AG04450 (cell line): ENCODE data around the gene KIAA2012. TPM values are rescaled to one million over a fixed set of nuclear protein-coding genes. Genes with fewer than 3 reads are reported as not detected.
"Not testable (repeated sequence)": the region's sequence is repeated elsewhere in the genome, so short reads cannot be mapped to it uniquely, and the experiment has no call there.

Experiments used
- CTCF ChIA-PET: fragments of 300-600, 350-600 bp; formaldehyde crosslinking; extraction: SDS; loops from one replicate; lab custom pipeline; 2022; ENCODE audit warnings: antibody characterized with exemption, inconsistent platforms; lab: Charles Lee
- POLR2A ChIA-PET: fragments of 350-600 bp; formaldehyde crosslinking; extraction: SDS; loops from one replicate; lab custom pipeline; 2021; ENCODE audit warnings: antibody characterized with exemption, inconsistent platforms; lab: Yijun Ruan, JAX
- DNase-seq: peaks from one replicate; pipeline ENCODE4 v3.0.0-alpha.2; 2011; ENCODE audit warnings: low read depth, low spot score
- H3K27ac ChIP-seq: one replicate; pipeline ENCODE4 v1.5.1; 2012; ENCODE audit warnings: low read depth, low read length, control low read depth
- H3K27me3 ChIP-seq: one replicate; pipeline ENCODE4 v1.6.0; 2012; ENCODE audit warnings: low read length; ENCODE audit not compliant: control insufficient read depth, insufficient read depth
- H3K4me3 ChIP-seq: 2 replicates; pipeline ENCODE4 v1.5.1; 2011; ENCODE audit warnings: mild to moderate bottlenecking, low read depth, low read length, control low read depth
- H3K9me3 ChIP-seq: 2 replicates; pipeline ENCODE4 v1.5.1; 2012; ENCODE audit warnings: low read length; ENCODE audit not compliant: control insufficient read depth, insufficient read depth
- CTCF ChIP-seq: IDR thresholded peaks from 2 replicates; pipeline ENCODE4 v1.5.1; 2011; ENCODE audit warnings: low read depth, low read length, control low read depth, inconsistent platforms
- polyA plus RNA-seq: library from polyadenylated mRNA; depleted of rRNA; stranded (reverse); fragments of >200 nt; gene quantifications from 2 replicates; pipeline ENCODE4 v1.2.3, GENCODE V29; 2011

Gene KIAA2012
- polyA plus RNA-seq, 1 experiment: 0.12 TPM

GRCh38 chr2:202133200-202133908 is 60.3 kb downstream of the KIAA2012 start:
- no peak for DNase-seq
- no peaks in the 10 kb centered on the region for H3K27me3 ChIP-seq
- TF ChIP-seq CTCF: no peak
- H3K9me3 ChIP-seq: no peaks in the 10 kb centered on the region; the same call in 1 of the 2 replicates
- ChIA-PET CTCF (interaction anchor here (0.6 kb wide), 1 partner anchor 29 kb away, joined by 5 read pairs; no protein-coding TSS in a partner anchor), POLR2A (interaction anchor here (1.6 kb wide), 1 partner anchor 15 kb away, joined by 4 read pairs; no protein-coding TSS in a partner anchor)
- H3K4me3 ChIP-seq: no peak overlapping the region
- no peak overlapping the region for H3K27ac ChIP-seq

DNA sequence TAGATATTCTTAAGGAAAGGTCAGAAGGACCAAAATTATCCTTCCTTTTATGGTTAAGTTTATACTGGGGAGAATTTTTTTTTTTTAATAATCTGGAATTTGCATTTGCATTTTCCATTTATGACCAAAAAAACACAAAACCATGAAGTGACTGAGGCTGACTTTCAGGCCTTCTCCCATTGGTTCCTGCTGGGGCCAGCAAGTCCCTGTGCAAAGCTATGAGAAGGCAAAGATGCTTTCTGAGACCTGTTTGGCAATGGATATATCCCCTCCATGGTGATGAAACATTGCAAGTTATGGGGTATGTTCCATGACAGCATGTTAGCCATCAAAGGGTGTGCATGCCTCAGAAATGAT is 60.8 kb downstream of the KIAA2012 start:
- POLR2A ChIA-PET: interaction anchor here (1.6 kb wide), 1 partner anchor 14 kb away, joined by 4 read pairs; no protein-coding TSS in a partner anchor
- Histone ChIP-seq H3K4me3 (no peak overlapping the region), H3K27me3 (no peaks in the 10 kb centered on the region), H3K9me3 (no peaks in the 10 kb centered on the region; the same call in 1 of the 2 replicates), H3K27ac (peak overlapping the region; percentile 77)
- no peak for TF ChIP-seq CTCF
- CTCF ChIA-PET: interaction anchor here (0.6 kb wide), 1 partner anchor 29 kb away, joined by 5 read pairs; no protein-coding TSS in a partner anchor
- DNase-seq: no peak

- Histone ChIP-seq H3K27ac (peak overlapping the region; percentile 86), H3K27me3 (no peaks in the 10 kb centered on the region), H3K9me3 (no peaks in the 10 kb centered on the region; the same call in 1 of the 2 replicates), H3K4me3 (peak overlapping the region; percentile 23; the same call in 1 of the 2 replicates)
- TF ChIP-seq CTCF: peak; percentile 36
- POLR2A ChIA-PET: interaction anchor here (0.5 to 1.4 kb wide), 12 partner anchors 12 to 337 kb away, joined by 3 to 15 read pairs (median 4); no protein-coding TSS in a partner anchor
- CTCF ChIA-PET: no interaction called here
- DNase-seq: peak; percentile 98
Measured at GRCh38 chr2:202135091-202135874, 62.2 kb downstream of the KIAA2012 start.

DNA sequence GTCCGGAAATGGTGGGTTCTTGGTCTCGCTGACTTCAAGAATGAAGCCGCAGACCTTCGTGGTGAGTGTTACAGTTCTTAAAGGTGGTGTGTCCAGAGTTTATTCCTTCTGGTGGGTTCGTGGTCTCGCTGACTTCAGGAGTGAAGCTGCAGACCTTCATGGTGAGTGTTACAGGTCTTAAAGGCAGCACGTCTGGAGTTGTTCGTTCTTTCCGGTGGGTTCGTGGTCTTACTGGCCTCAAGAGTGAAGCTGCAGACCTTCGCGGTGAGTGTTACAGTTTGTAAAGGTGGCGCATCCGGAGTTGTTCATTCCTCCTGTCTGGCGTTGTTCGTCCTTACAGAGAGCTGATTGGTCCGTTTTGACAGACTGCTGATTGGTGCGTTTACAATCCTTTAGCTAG is 63.0 kb downstream of the KIAA2012 start:
- H3K4me3 ChIP-seq, H3K9me3 ChIP-seq, CTCF ChIA-PET, DNase-seq, H3K27me3 ChIP-seq: not testable (repeated sequence)
- H3K27ac ChIP-seq: peak overlapping the region; percentile 86
- POLR2A ChIA-PET: interaction anchor here (0.7 to 1.4 kb wide), 10 partner anchors 12 to 338 kb away, joined by 3 to 15 read pairs (median 4); no protein-coding TSS in a partner anchor

DNA sequence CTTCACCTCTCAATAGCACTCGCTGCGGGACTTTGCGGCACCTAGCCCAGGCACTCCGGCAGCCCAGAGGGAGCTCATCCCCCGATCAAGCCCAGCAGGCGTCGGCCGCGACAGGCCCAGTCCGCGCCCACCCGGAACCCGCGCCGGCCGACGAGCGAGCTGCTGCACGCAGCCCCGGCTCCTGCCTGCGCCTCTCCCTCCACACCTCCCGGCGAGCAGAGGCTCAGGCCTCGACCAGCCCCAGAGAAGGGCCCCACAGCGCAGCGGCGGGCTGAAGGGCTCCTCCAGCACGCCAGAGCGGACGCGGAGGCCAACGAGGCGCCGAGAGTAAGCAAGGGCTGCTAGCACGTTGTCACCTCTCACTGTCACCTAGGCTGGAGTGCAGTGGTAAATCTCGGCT is 63.5 kb downstream of the KIAA2012 start:
- Histone ChIP-seq H3K4me3 (no peak overlapping the region), H3K27ac (no peak overlapping the region), H3K27me3 (no peaks in the 10 kb centered on the region), H3K9me3 (no peaks in the 10 kb centered on the region; the same call in 1 of the 2 replicates)
- ChIA-PET POLR2A (interaction anchor here (1.4 kb wide), 1 partner anchor 29 kb away, joined by 4 read pairs; no protein-coding TSS in a partner anchor), CTCF (interaction anchor here (0.8 kb wide), 1 partner anchor 1112 kb away, joined by 4 read pairs; no protein-coding TSS in a partner anchor)
- no peak for TF ChIP-seq CTCF
- no peak for DNase-seq
